GM18517 (cell line): ENCODE measurements around the gene THOC7.

Experiments
- ATAC-seq: cut with Tn5 transposase; IDR thresholded peaks from one replicate; pipeline ENCODE4 v1.9.1; 2021; ENCODE audit warnings: mild to moderate bottlenecking, moderate library complexity; ENCODE audit not compliant: unreplicated experiment

The THOC7 gene

GRCh38 chr3:63878394-63879060 lies 14.9 kb upstream of the THOC7 start:
- ATAC-seq, result no peak

GRCh38 chr3:63877737-63878393 lies 14.3 kb upstream of the THOC7 start:
- no peak for ATAC-seq

DNA sequence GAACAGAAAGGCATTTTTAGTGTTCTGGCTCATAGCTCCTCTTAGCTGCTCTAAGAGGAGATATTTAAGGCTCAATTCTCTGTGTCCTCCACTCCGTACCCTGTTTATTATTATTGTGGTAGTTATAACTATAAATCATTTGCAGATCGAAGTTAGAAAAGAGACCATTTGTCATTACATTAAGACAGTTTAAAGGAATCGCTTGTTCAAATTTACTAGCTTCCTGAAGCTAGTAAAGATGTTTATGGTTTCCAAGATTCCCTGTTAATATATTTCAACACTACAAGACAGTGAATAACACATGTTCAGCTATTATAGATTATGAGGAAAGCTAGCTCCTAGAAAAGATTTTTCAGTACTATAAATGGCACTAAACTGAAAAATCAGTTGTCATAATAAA lies 12.7 kb upstream of the THOC7 start:
- no peak for ATAC-seq

DNA sequence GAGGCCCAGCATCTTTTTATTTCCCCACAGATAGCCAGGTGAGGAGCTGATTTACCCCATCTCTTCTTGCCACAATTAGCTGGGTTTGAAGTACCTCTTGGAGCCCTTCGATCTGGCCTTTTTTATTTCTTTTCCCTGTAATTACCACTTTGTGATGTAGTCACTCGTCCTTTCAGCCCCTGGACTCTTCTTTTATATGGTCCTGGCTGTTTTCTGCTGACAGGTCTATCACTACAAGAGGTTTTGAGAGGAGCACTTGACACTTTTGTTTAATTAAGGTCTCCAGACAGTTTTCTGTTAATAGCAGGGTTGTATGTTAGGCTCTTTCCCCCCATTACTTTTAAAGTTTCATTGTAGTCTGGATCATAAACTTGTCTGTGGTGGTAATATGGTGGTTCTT lies 11.9 kb upstream of the THOC7 start:
- ATAC-seq, result no peak

GRCh38 chr3:63874769-63875168 lies 11.2 kb upstream of the THOC7 start:
- ATAC-seq, result peak; percentile 49

- ATAC-seq, result no peak
Observed at GRCh38 chr3:63872135-63872924, 8.7 kb upstream of the THOC7 start.

DNA sequence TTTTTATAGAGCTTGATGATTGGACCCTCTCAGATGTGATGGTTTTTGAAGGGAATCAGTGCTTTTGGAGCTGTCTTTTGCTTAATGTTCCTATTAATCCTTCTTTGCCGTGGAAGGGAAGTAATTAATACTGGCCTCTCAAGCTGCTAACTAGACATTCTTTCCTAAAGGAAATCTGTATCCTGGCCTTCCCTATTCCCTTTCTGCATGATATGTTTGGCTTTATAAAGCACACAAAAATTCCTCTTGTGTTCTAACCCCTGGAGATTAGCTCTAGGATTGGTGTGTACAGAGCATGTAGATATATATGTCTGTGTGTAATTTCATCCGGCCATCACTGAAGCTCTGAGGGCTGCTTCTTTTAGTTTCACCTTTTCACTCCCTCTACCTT lies 7.0 kb upstream of the THOC7 start:
- no peak for ATAC-seq

GRCh38 chr3:63869940-63870614 lies 6.5 kb upstream of the THOC7 start:
- ATAC-seq, result no peak

DNA sequence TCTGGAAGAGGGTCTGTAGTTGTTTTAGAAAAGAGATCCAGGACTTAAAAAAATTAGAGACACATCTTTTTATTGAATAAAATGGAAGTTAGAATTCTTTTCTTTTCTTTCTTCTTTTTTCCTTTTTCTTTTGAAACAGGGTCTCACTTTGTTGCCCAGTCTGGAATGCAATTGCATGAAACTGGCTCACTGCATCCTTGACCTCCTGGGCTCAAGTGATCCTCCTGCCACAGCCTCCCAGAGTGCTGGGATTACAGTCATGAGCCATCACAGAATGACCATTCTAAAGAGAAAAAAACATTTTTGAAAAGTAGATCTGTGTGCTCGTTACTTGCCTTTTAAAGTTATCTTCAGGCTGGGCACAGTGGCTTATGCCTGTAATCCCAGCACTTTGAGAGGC lies 3.6 kb upstream of the THOC7 start:
- no peak for ATAC-seq

DNA sequence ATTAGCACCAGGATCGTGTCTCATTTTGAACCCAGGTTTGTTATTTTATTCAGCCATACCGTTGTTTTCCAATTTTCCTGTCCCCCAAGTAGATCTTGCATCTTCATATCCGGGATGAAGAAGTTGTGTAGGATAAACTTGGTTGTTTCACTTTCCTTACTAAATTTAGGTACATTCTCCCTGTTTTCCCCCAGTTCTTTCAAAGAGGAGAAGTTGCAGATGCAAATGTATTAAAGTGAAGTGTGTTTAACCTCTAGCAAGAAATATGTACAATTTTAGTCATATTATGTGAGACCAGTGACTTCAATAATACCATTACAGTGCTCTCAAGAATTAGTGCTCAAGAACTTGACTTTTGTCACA lies 1.3 kb upstream of the THOC7 start:
- no peak for ATAC-seq

DNA sequence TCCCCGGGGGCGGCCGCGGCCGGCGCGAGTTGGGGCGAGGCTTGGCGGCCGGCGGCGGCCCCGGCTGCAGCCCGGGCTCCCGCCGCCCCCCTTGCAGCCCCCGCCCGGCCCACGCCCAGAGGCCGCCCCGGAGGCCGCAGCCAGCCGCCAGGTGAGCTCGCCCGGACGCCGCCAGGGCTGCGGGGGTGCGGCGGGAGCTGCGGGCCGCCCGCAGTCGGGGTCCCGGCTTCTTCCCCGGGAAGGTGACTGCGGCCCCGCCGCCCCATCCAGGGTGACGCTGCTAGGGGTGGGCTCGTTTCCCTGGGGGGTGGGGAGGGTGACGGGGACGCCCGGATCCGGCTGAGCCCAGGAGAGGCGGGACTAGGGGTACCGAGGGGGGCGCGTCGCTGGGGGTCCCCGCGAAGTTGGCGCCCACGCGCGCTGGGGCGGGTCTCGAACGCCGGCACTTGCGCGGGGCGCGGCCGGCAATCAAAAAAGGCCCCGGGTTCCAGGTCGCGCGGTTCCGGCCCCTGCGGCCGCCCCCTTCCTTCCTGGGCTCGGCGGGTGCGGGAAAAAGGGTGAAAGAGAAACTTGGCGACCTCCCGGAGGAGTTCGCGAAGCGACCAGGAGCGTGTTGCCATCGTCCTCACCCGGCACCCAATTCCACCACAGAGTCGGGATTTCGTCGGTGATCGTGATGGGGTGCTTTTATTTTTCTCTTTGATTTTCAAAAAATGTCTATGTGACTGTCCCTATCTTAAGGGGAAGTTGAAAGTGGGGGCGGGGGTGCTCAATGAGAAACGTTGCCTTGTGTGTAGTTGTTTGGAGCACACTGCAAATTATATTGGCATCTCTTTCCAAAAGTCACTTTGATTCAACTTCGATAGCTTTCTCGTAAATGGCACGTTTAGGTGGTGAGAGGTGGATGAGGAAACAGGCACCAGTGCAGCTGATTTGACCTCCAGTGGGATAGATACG lies 681 bp upstream of the THOC7 start:
- peak; percentile 31 for ATAC-seq

- ATAC-seq, result peak; percentile 14
Observed at GRCh38 chr3:63862804-63863149, 828 bp downstream of the THOC7 start.

- no peak for ATAC-seq
Observed at GRCh38 chr3:63861306-63861705, 2.3 kb downstream of the THOC7 start.

DNA sequence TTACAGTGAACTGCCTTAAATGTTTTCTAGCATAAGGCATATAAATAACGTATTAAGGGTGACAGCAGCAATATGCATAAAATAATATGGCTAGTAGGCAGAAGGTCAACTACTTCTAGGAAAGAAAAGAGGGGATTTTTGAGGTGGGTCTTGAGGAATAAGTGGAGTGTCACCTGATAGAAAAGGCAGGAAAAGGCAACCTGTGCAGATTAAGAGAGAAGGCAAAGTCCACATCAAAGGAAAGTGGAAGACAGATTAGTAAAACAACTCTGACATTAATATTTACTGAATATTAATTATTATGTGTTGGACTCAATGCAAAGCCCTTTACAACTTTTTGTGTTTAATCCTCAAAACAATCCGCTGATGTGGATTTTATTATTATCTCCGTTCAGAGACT lies 2.8 kb downstream of the THOC7 start:
- ATAC-seq, result no peak

DNA sequence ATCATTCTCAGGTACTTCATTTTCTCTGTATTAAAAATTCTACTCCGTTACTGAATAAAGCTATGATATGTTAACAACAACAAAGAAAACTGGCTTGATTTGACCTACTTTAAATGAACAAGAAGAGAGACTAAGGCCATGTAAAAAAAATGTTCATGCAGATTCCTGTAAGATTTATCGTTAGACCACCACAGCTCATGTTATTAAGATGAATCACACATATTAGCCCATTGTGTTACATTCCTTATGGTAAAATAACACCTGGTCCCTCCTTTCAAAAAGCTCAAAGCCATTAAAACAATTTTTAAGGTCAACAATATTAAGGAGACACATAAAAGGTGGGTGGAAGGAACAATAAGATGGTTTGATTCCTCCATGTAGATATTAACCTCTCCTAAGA lies 6.3 kb downstream of the THOC7 start:
- no peak for ATAC-seq

DNA sequence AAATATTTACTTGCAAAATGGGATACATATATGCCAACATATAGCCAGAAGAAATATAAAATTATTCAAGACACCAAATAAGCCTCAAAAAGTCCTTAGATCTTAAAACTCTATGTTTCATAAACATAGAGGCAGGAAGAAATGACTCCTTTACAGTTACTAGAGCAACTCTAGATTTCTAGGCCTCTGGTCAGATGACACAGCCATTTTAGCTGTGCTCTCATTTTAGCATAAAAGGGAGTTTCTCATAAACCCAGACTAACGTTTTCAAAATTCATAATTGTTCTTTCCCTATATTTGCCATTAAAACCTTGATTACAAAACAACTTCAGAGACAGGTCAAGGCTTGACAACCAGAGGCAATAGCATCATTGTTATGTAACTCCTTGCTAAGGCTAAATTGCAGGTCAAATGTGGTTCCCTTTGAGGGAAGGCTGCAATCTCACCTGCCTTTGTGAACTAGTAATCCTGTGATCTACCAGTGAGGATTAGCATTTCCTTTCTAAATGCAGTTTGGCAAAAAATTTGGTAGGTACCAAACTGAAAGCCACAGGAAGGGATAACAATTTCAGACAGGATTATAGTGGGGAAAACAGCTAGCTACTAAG lies 8.2 kb downstream of the THOC7 start:
- ATAC-seq, result no peak

GRCh38 chr3:63853106-63853505 lies 10.5 kb downstream of the THOC7 start:
- no peak for ATAC-seq

DNA sequence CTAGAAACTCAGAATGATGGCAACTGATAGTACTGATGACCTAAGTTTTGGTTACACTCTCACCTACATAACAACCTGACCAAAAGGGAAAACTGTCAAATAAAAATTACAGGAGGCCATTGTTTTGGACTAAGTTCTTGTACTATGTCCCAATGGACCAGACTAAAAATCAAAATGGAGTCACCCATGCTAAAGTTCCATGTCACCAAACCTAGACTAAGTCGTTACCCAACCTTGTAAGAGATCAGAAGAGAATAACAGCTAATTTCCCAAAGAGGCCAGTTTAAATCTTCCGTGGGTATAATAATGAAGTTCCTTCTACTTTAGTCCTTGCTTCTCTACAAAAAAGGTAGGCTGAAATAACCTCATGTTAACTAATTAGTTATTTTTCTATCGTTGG lies 12.3 kb downstream of the THOC7 start:
- no peak for ATAC-seq

DNA sequence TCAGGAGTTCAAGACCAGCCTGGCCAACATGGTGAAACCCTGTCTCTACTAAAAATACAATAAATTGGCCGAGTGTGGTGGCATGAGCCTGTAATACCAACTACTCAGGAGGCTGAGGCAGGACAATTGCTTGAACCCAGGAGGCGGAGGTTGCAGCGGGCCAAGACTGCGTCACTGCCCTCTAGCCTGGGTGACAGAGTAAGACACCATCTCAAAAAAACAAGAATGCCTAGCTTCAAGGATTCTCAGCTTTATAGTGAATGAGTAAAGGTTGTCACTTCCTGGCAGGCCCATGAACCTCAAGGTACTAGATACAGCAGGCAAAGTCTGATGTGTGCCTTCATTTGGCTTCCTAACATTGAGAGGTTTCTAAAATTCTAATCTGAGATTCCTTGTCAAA lies 14.4 kb downstream of the THOC7 start:
- no peak for ATAC-seq
